Ovary (tissue), 3 donors: Measurements from ENCODE around the gene KLRC3.

ENCODE experiments used
- CTCF ChIP-seq, 3 donors: fragments of 450-650 bp in 2 of 3; fragments of 200-600 bp in 1 of 3; IDR thresholded peaks; one replicate each; pipeline versions ENCODE4 v1.5.1 to v1.8.0; 2016 to 2022; ENCODE audit warnings: antibody characterized with exemption in 3 of 3, mild to moderate bottlenecking in 1 of 3
- POLR2A ChIP-seq: fragments of 450-650 bp; IDR thresholded peaks from one replicate; pipeline ENCODE4 v1.6.1; 2017; ENCODE audit warnings: antibody characterized with exemption, mild to moderate bottlenecking, moderate library complexity
- donor health status: DM: no; HTN: no; CAD: no.

GRCh38 chr12:10409392-10409791 lies 11.0 kb downstream of the KLRC3 start, which contains the start of gene KLRC4:
- TF ChIP-seq CTCF (IDR thresholded peaks at IDR 0.05) (no peak), POLR2A (no peak)
